Skeletal muscle tissue (tissue), 5 donors: ENCODE data around the gene ZFC3H1. TPM values are rescaled to one million over a fixed set of nuclear protein-coding genes. Genes with fewer than 3 reads are reported as not detected.

Experiments used
- H3K27ac ChIP-seq: one replicate; pipeline ENCODE4 v1.7.0; 2013; ENCODE audit warnings: mild to moderate bottlenecking, low read depth, low read length, inconsistent platforms
- H3K27me3 ChIP-seq, 3 donors: one replicate each; pipeline ENCODE4 v1.7.0; 2013; ENCODE audit warnings: low read length in 3 of 3; ENCODE audit not compliant: control insufficient read depth in 3 of 3, insufficient read depth in 3 of 3
- H3K36me3 ChIP-seq, 3 donors: one replicate each; pipeline ENCODE4 v1.7.0; 2013; ENCODE audit warnings: low read length in 3 of 3; ENCODE audit not compliant: control insufficient read depth in 3 of 3, insufficient read depth in 3 of 3
- H3K4me1 ChIP-seq, 3 donors: one replicate each; pipeline ENCODE4 v1.7.0; 2013; ENCODE audit warnings: low read length in 3 of 3, mild to moderate bottlenecking in 3 of 3; ENCODE audit not compliant: control insufficient read depth in 3 of 3, insufficient read depth in 3 of 3
- H3K4me3 ChIP-seq, 3 donors: one replicate each; pipeline ENCODE4 v1.7.0; 2013; ENCODE audit warnings: low read length in 3 of 3
- H3K9ac ChIP-seq, 3 donors: one replicate each; pipeline ENCODE4 v1.7.0; 2013; ENCODE audit warnings: low read length in 3 of 3, mild to moderate bottlenecking in 3 of 3, moderate library complexity in 2 of 3, low read depth in 1 of 3
- H3K9me3 ChIP-seq, 3 donors: one replicate each; pipeline ENCODE4 v1.7.0; 2013; ENCODE audit warnings: low read length in 3 of 3; ENCODE audit not compliant: control insufficient read depth in 3 of 3
- small RNA-seq: library from RNA; depleted of rRNA; stranded (forward); fragments of <200 nt; gene quantifications from one replicate; pipeline ENCODE3, GENCODE V24; 2014
- total RNA-seq: library from RNA; depleted of rRNA; stranded (reverse); fragments of >200 nt; gene quantifications from one replicate; pipeline ENCODE4 v1.2.3, GENCODE V29; 2014
- donor health status: Osteomylitis.

ZFC3H1 gene
- total RNA-seq, 1 donor from 2014 or later = 25.1 TPM

DNA sequence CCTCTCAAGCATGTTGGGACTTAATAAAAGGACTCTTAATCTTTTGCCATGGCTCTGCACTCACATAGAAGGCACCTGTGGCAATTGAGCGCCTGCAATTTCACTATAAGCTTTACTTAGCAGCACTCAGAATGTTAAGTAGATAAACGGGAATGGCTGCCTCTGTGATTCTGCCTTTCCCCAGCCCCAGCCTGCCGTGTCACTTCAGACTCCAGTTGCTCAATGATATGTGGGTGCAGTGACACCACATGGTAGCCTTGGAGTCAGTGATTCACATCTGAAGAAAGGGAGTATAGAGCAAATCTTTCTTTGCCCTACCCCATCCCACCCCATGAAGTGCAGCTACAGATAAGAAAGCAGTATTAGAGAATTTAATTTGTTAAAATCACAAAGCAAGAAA, 96.1 kb downstream of the ZFC3H1 start:
- Histone ChIP-seq H3K4me1 (no peaks in the 10 kb centered on the region), H3K9ac (no peak overlapping the region), H3K27me3 (no peaks in the 10 kb centered on the region), H3K9me3 (no peaks in the 10 kb centered on the region), H3K36me3 (peaks cover 0 to 2% (median 0%) of the 10 kb centered on the region in 3 donors), H3K27ac (no peak overlapping the region), H3K4me3 (no peak overlapping the region)

DNA sequence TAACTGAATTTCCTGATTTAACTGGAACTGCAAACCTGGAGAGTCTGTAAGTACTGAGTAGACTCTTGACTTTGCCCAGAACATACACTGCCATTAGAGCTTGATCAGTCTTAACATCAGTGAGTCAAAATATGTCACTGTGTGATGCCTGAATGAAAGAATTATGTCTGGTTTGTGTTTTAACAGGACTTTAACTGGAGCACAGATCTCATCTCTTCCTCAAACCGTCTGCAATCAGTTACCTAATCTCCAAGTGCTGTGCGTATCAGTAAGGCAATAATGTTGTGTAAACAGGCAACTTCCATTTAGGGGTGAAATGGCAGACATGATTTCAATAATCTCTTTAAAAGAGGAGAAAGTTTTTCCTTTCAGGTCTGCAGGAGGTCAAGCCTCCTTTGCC, 97.0 kb downstream of the ZFC3H1 start:
- no peaks in the 10 kb centered on the region for H3K27me3 ChIP-seq
- no peaks in the 10 kb centered on the region for H3K4me1 ChIP-seq
- H3K36me3 ChIP-seq = no peaks in the 10 kb centered on the region
- H3K9ac ChIP-seq = no peak overlapping the region
- no peak overlapping the region for H3K27ac ChIP-seq
- H3K4me3 ChIP-seq = no peak overlapping the region
- H3K9me3 ChIP-seq = no peaks in the 10 kb centered on the region

DNA sequence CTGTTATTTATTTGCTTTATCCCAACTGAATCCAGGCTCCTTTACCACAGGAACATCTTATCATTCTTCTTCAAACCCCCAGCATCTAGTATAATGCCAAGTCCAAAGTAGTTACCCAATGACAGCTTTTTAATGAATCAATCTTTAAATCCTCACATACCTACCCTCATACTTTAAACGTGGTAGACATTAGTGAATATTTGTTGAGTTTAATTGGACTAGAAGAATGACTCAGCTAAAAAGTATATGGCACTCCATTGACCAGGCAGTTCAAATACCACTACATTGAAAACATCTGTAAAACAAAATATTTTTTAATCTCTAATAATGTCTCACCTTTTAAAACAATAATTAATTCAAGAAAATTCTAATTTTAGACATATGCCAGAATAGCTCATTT, 98.1 kb downstream of the ZFC3H1 start:
- Histone ChIP-seq H3K27me3 (no peaks in the 10 kb centered on the region), H3K4me3 (no peak overlapping the region), H3K27ac (no peak overlapping the region), H3K4me1 (no peaks in the 10 kb centered on the region), H3K9ac (no peak overlapping the region), H3K9me3 (no peaks in the 10 kb centered on the region), H3K36me3 (no peaks in the 10 kb centered on the region)

DNA sequence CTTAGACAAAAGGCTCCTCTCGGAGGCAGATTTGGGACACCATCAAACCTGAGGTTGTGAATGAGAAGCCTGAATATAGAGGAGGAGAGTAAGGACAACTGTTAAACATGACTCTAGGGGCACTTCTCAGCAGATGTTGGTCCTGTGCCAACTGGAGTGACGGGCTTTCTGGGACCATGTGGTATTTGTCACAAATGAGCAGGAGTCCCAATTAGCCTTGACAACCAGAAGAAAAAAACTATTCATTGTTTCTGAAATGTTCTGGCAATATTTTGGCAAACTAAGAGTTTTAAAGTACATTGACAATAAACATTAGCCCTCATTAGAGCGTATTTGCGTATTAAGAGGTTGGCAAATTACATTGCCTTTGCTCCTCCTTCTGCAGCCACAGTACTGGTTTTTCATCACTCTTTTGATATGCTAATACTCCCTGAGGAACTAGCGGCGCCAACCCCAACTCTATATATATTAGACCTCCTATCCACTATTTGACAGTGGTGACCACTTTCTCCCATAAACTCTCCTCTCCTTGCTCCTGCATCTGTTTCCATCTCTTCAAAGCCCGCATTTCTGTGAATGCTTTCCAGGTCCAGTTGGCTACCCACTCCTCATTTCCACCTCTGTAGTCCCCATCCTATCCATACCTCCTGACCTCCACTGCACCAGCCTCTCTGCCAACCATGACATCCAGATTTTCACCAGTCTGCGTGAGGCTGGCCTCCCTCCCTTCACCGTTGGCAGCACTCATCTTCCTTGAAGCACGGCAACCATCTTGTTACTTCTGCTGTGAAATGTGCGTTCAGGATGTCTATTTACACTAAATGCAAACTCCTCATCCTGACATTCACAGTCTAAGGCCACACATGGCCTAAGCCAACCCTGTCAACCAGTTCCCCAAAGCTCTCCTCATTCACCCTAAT, 100.7 kb downstream of the ZFC3H1 start:
- Histone ChIP-seq H3K27ac (no peak overlapping the region), H3K9me3 (no peaks in the 10 kb centered on the region), H3K36me3 (no peaks in the 10 kb centered on the region), H3K4me1 (no peaks in the 10 kb centered on the region), H3K9ac (no peak overlapping the region), H3K4me3 (no peak overlapping the region), H3K27me3 (no peaks in the 10 kb centered on the region)

Small RNA genes within 50 kb of the gene (small RNA-seq; reads per million reads assigned to genes)
- not detected for gene RF00560

Other genes starting within 250 kb of the ZFC3H1 start
- 4.7 TPM for gene LGR5, start 224.1 kb downstream of the ZFC3H1 start, total RNA-seq
- 5.2 TPM for gene THAP2, start 453 bp upstream of the ZFC3H1 start, total RNA-seq
- gene TMEM19, start 22.2 kb upstream of the ZFC3H1 start, total RNA-seq = 36.0 TPM
- 9.9 TPM for gene RAB21, start 91.0 kb upstream of the ZFC3H1 start, total RNA-seq
- 20.9 TPM for gene TBC1D15, start 175.9 kb upstream of the ZFC3H1 start, total RNA-seq